T1000 (cell line): Measurements from ENCODE around the gene CD37.
"Not testable (repeated sequence)": the region's sequence is repeated elsewhere in the genome, so short reads cannot be mapped to it uniquely, and the experiment has no call there.

Source experiments
- DNase-seq: peaks from one replicate; lab custom pipeline; 2025; ENCODE audit warnings: mixed read lengths; lab: John Stamatoyannopoulos, UW

Gene CD37

DNA sequence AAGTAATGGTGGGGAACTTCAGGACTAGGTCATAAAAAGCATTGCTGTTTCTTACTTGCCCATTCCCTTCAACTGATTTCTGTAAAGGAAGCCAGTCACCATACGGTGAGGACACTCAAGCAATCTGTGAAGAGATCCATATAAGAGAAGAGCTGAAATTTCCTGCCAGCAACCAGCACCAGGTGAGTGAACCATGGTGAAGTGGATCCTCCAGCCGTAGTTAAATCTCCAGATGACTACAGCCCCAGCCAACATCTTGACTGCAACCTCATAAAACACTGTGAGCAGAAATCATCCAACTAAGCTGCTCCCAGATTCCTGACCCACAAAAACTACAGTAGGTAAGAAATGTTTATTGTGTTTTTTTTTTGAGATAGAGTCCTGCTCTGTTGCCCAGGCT is 6.5 kb upstream of the CD37 start:
- DNase-seq: no peak

DNA sequence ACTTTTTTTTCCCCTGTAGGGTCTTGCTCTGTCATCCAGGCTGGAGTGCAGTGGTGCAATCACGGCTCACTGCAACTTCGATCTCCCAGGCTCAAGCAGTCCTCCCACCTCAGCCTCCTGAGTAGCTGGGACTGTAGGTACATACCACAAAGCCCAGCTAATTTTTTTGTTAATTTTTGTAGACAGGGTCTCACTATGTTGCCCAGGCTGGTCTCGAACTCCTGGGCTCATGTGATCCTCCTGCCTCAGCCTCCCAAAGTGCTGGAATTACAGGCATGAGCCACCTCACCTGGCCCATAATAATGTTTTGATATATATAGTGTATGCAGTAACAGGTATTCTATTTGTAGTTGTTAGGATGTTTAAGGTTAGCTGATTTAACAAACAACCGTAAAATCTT is 4.0 kb upstream of the CD37 start:
- not testable (repeated sequence) for DNase-seq

DNA sequence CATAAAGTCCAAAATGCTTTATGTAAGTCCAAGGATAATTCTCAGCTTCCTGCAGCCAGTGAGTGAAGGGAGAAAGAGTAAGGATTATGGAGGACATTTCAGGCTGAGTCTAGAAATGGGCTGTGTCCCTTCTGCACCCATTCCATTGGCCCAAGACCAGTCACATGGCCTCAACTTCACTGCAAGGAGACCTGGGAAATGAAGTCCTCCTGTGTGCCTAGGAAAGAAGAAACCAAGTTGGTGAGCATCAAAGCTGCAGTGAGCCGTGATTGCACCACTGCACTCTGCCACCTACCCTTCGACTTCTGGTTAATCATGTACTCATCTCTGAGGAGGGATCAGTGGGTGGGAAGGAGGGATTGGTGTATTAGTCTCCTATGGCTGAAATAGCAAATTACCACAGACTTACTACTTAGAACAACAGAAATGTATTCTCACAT is 3.6 kb upstream of the CD37 start:
- DNase-seq: no peak

DNA sequence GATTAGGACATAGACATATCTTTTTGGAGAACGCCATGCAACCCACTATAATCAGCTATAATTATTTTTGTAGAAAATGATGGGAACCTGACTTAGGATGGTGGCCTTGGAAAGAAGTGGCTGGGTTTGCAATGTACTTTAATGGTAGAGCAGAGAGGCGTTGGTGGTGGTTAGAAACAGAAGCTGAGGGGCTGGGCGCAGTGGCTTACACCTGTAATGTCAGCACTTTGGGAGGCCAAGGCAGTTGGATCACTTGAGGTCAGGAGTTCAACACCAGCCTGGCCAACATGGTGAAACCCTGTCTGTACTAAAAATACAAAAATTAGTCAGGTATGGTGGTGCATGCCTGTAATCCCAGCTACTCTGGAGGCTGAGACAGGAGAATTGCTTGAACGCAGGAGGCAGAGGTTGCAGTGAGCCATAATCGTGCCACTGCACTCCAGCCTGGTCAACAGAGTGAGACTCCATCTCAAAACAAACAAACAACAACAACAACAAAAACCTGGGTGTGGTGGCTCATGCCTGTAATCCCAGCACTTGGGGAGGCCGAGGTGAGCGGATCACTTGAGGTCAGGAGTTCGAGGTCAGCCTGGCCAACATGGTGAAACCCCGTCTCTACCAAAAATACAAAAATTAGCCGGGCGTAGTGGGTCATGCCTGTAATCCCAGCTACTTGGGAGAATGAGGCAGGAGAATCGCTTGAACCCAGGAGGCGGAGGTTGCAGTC is 2.4 kb upstream of the CD37 start:
- DNase-seq: not testable (repeated sequence)

DNA sequence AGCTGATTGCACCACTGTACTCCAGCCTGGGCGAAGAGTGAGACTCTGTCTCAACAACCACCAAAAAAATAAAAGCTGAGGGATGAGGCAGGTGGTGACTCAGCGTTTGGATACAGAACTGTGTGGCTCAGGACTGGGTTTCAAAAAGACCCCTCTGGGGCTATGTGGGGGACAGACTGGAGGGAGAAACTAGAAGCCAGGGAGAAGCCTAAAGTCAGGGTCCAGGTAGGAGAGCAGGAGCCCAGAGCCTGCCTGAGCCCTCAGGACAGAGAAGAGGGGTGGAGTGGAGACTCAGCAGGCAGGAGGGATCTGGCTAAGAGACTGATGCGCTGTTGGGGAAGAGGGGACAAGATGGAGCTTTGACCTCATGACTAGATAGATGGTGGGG is 1.8 kb upstream of the CD37 start:
- DNase-seq: no peak

DNA sequence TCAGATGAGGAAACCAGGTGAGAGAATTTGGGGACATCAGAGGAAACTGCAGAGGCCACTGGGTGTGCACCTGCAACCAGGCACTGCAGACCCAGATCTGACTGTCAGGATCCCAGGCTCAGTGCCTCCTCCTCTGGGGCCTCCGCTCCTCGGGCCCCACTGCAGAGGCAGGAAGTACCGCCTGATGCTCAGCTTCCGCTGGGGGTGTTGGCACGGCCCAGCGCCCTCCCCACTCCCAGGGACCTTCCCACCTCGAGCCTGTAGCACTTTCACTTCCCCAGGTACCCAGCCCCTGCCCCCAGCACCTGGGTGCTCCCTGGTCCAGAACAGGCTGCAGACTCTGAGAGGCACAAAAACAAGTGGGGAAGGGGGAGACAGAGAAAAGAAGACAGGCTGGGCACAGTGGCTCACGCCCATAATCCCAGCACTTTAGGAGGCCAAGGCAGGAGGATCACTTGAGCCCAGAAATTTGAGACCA is 1.4 kb upstream of the CD37 start:
- DNase-seq: no peak

DNA sequence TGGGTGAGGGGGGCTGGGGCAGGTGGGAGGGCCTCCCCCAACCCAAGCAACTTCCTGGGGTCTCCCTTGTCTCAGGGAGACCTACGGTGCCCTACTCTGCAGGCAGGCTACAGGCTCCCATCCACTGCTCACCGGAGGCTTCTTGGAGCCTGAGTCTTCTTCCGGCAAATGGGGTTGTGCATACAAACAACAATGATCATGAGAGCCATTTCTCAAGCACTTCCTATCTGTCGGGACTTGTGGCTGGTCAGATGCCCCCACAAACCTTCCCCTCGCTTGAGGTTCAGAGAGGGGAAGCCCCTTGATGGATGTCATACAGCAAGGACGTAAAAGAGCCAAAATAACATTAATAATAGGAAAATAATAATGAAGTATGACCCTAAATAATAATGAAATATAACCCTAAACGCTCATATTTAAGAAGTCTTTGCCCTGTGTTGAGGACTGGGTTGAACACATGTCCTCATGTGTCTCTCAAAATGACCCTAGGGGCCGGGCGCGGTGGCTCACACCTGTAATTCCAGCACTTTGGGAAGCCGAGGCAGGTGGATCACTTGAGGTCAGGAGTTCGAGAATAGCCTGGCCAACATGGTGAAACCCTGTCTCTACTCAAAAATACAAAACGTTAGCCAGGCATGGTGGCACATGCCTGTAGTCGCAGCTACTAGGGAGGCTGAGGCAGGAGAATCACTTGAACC is 727 bp downstream of the CD37 start:
- no peak for DNase-seq

DNA sequence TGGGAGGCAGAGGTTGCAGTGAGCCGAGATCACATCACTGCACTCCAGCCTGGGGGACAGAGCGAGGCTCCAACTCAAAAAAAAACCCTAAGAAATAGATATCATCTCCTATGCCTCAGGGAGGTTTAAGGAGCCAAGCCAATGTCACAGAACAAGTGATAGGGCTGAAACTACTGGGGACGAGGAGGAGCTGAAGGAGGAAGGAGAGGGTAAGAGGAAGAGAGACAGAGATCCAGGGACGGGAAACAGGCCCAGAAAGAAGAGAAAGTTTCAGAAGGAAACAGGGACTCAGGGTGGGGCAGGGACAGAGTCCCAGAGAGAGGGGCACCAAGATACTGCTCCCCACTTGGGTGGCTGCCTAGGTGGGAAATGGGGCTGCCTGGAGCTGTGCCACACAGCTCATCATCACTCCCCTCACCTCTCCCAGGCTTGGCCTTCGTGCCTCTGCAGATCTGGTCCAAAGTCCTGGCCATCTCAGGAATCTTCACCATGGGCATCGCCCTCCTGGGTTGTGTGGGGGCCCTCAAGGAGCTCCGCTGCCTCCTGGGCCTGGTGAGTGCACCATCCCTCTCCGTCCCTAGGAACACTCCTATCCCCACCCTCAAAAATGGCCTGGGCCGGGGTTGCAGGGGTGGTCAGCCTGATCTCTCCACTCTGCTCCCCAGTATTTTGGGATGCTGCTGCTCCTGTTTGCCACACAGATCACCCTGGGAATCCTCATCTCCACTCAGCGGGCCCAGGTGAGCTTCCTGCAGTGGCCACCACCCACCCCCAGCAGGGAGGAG is 1.5 kb downstream of the CD37 start:
- no peak for DNase-seq

DNA sequence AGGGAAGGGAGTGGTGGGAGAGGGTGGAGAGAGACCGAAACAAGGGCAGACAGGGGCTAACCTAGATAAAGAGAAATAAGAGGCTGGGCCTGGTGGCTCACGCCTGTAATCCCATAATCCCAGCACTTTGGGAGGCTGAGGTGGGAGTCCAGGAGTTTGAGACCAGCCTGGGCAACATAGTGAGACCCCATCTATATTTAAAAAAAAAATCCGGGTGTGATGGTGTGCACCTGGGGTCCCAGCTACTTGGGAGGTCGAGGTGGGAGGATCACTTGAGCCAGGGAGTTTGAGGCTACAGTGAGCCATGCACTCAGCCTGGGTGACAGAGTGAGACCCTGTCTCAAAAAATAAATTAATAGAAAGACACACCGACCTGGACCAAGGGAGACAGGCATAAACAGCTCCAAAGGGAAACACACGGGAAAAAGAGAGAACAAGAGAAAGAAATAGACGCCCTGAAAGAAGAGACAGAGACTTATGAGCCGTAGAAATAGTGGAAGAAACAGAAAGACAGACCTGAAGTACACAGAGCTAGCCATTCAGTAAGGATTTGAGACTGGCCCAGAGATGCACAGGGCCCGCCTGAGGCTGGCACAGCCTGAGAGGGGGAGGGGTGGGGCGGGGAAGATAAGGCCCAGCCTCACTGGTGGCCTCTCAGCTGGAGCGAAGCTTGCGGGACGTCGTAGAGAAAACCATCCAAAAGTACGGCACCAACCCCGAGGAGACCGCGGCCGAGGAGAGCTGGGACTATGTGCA is 2.2 kb downstream of the CD37 start:
- DNase-seq: no peak

DNA sequence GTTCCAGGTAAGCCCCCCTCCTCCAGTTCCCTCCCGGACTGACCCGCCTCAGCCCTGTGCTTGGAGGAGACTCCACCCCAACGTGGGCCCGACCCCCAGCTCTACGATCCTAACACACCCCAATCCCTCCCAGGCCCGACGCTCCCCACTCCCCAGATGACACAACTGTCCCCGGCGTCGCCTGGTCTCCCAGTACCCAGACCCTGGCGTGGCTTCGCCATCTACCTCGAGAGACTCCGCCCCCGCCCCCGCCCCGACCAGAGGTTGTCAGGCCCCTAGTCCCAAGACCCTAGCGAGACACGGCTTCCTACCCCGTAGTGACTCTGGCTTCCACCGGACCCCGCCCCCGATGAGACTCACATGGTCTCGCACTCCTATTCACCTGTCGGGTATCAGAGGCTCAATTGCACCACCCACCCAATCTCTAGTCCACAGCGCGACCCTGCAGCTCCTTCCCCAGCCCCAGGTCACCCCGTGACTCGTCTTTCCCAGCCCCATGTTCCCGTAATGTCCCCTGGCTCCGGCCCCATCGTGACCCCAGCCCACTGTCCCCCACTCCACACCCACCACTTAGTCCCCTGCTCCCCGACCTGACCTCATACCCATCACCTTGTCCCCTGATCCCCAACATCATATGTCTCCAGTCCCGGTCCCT is 2.9 kb downstream of the CD37 start:
- DNase-seq: no peak

DNA sequence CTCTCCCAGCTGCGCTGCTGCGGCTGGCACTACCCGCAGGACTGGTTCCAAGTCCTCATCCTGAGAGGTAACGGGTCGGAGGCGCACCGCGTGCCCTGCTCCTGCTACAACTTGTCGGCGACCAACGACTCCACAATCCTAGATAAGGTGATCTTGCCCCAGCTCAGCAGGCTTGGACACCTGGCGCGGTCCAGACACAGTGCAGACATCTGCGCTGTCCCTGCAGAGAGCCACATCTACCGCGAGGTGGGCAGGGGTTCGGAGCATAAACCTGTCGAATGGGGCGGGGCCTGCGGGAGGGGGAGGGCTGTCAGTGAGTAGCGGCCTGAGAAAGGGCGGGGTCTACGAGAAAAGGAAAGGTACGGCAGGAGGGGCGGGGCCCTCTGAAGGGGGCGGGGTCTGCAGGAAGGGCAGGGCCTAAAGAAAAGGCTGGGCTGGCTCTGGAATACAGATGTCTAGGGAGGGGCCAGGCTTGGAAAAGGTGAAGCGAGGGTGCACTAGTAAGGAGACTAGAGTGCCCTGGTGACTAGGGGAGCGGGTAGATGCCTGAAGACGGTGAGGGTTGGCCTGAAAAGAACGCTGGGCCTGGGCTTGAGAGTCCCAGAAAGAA is 3.6 kb downstream of the CD37 start:
- no peak for DNase-seq

DNA sequence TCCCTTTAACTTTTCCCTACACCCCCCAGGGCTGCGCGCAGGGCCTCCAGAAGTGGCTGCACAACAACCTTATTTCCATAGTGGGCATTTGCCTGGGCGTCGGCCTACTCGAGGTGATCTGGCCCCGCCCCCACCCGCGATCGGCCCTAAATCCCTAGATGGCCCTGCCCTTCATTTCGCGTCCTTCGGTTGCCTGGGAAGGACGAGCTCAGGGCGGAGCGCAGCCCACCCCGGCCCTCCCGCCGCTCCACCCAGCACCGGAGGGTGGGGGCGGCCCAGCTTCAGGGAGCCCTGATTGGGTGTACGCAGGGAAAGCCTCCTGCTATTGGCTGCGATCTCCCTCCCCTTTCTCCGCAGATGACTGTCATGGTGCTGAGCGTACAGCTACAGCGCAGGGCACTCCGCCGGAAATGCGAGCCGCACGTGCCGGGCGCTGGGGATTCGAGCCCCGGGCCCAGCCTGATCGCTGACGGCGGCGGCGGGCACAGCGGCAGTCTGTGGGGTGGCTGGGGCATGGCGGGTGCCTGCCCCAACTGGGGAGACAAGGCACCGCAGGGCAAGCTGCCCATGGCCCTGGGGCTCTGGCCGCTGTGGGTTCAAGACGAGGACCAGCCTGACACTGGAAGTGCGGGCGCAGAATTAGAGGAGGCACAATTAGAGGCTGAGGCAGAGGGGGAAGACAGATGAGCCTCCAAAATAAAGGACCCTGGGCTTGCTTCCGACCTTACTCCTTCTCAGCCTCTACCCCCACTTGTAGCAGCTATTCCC is 4.3 kb downstream of the CD37 start:
- peak; percentile 66 for DNase-seq

DNA sequence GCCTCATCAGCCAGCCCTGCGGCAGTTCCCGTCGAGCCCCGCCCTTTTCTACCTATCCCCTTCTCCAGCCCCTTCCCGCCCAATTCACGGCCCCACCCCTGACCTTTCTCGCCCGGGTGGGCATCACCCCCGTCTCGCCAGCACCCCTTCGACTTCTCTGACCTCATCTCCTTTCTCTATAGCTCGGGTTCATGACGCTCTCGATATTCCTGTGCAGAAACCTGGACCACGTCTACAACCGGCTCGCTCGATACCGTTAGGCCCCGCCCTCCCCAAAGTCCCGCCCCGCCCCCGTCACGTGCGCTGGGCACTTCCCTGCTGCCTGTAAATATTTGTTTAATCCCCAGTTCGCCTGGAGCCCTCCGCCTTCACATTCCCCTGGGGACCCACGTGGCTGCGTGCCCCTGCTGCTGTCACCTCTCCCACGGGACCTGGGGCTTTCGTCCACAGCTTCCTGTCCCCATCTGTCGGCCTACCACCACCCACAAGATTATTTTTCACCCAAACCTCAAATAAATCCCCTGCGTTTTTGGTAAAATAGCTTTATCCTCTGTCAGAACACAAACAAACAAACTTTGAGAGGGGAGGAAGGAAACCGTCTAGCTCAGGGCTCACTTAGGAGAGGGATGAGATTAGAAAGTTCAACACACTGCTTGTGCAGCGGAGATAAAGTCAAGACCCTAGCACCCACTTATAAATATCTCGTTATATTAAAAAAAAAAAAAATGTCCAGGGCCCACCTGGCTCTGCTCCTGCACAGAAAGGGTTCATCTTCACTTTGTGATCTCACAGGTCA is 5.1 kb downstream of the CD37 start:
- peak; percentile 46 for DNase-seq

DNA sequence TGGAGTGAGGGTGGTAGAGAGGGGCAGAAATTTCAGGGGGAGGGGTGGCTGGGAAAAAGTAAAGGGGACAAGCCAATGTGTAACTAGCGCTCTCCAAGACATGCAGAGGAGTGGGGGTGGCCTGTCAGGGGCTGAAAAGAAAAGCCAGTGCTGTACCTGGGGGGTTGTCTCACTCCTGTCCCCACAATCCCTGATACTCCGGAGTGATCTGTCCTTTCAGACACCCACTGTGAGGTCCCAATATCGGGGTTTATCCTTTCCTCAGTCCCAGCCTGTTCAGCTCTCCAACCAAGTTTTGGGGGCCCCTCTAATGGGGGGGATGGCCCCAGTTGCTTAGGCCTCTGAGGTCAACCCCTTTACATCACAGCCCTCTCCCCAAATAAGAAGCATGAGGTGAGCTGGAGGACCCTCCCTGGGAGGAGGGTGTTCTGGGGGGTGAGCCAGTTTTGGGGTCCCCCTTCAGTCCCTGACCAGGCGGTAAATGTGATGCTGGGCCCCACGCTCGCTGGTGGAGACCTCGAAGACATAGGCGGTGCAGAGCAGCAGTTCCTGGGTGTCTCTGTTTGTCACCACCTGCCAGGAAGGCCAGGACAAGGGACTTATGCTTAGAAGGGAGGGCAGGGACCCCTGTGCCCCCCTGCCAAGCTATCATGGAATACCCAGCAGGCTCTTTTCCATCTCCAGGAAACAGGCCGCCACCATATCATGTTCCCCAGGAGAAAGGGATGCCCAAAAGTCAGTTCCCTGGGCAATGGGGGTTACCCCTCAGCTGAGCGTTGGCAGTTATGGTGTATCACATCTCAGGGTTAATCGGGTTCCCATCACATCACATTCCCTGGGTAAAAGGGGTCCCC is 5.9 kb downstream of the CD37 start:
- DNase-seq: no peak

DNA sequence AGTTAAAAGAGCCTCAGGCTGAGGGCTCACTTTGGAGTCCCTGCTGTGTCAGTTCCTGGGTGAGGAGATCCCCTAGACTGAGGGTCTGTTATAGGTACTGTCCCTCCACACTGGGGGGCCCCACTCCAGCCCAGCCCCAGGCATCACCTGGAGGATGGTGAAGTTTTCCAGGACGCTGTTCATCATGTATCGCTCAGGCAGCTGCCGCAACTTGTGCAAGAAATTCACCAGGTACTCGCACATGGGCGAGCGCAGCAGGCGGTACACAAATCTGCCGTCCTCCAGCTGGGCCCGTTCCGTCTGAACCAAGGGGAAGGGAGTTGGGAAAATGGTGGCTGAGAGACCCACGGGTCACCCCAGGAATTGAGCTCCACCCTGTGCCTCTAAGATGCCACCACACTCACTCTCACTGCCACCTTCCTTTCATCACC is 7.1 kb downstream of the CD37 start:
- no peak for DNase-seq

DNA sequence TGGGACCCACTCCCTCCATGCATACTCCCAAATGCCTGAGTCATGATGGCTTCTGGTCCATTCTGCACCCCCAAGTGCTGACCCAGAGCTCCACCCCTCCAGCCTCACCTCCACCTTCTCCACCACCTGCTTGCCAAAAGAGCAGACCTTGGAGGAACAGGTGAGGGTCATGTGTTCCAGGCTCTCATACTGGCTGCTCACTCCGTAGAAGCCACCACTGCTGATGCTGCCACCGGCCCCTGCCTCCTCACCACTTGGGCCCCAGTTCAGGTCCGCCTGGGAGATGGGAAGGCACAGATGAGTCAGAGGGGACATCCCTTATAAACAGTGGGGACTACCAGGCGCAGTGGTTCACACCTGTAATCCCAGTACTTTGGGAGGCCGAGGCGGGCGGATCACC is 7.9 kb downstream of the CD37 start:
- DNase-seq: no peak

DNA sequence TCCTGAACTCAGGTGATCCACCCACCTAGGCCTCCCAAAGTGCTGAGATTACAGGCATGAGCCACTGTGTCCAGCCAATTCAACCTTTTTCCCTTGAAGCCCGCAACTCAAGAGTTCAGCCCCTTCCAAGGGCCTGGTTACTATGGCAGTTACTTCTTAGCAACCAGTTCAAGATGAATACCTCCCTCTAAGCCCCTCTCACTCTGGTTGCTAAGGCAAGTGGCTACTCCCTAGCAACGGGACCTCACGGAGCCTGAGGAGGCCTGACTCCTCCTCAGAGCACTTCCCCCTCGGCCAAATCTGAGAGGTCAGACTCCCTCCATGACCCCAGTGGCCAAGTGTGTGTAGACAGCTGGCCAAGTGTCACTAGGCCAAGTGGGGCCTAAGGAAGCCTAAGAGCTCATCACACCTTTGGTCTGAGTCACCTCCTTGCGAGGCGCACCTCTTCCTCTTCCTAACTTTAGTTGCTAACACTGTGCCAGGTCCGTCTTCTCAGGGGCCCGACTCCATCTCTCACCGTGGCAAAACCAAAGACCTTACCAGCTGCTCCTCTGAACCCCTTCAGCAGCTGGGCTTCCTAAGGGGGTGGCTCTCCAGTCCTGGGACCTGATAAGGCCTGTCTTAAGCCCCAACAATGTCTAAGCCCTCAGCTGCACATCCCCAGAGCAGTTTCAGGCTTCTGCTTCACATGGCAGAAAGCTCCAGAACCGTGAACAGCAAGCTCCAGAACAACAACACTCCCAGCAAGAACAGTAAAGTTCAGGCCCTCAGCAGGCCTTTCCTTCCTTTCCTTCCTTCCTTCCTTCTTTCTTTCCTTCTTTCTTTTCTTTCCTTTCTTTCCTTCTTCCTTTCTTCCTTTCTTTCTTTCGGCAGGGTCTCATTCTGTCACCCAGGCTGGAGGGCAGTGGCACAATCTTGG is 9.6 kb downstream of the CD37 start:
- DNase-seq: no peak
